K562 (cell line): Measurements from ENCODE around the gene DDC. TPM values are rescaled to one million over a fixed set of nuclear protein-coding genes. Genes with fewer than 3 reads are reported as not detected.

Experiments used
- BRD4 ChIP-seq: fragments of 200-600 bp; sonication (generic); IDR thresholded peaks from 2 replicates; pipeline ENCODE4 v1.6.1; 2017; ENCODE audit warnings: inconsistent platforms
- CXXC5 ChIP-seq: fragments of 250-450 bp; sonication (Bioruptor Pico); IDR thresholded peaks from 2 replicates; pipeline ENCODE4 v1.8.0; 2022; ENCODE audit warnings: inconsistent platforms, mild to moderate bottlenecking, moderate library complexity
- FOSL1 ChIP-seq: fragments of 200-800 bp; sonication (Bioruptor generic); conservative IDR thresholded peaks from 2 replicates; pipeline ENCODE4 v1.6.1; 2016; ENCODE audit warnings: missing genetic modification characterization, missing compliant biosample characterization
- FOXA3 ChIP-seq, 2 experiments: fragments of 450-650 bp in 1 of 2; sonication (generic) in 1 of 2; formaldehyde crosslinking; IDR thresholded peaks in 1 of 2; conservative IDR thresholded peaks in 1 of 2; 2 replicates each; pipeline versions ENCODE4 v1.4.0 to v1.8.0; 2020 to 2022; ENCODE audit warnings: mild to moderate bottlenecking in 2 of 2, missing genetic modification reagents in 1 of 2
- FOXJ2 ChIP-seq: fragments of 200-800 bp; sonication (Bioruptor generic); IDR thresholded peaks from 2 replicates; pipeline ENCODE4 v1.6.1; 2016; ENCODE audit warnings: missing genetic modification characterization, missing compliant biosample characterization
- HES1 ChIP-seq: fragments of 450-650 bp; IDR thresholded peaks from 2 replicates; pipeline ENCODE4 v1.6.1; 2016; ENCODE audit warnings: low read depth, mild to moderate bottlenecking, moderate library complexity
- MAZ ChIP-seq, 2 experiments: fragments of 450-650 bp in 1 of 2; sonication (generic) in 1 of 2; formaldehyde crosslinking; IDR thresholded peaks in 1 of 2; conservative IDR thresholded peaks in 1 of 2; 2 replicates each; pipeline versions ENCODE4 v1.4.0 to v1.5.0; 2020; ENCODE audit warnings: mild to moderate bottlenecking in 1 of 2, missing genetic modification reagents in 1 of 2
- MEF2D ChIP-seq: conservative IDR thresholded peaks from 2 replicates; pipeline ENCODE4 v1.6.1; 2016; ENCODE audit warnings: low read depth, missing genetic modification characterization, missing compliant biosample characterization
- NFE2 ChIP-seq: IDR thresholded peaks from 2 replicates; pipeline ENCODE4 v1.6.1; 2014; ENCODE audit warnings: antibody characterized with exemption, low read depth
- NFIC ChIP-seq: fragments of 450-650 bp; IDR thresholded peaks from 2 replicates; pipeline ENCODE4 v1.6.1; 2017; ENCODE audit warnings: mild to moderate bottlenecking, inconsistent platforms
- SMARCA4 ChIP-seq: fragments of 450-650 bp; IDR thresholded peaks from 2 replicates; pipeline ENCODE4 v1.6.1; 2016
- WHSC1 ChIP-seq: IDR thresholded peaks from one replicate; pipeline ENCODE4 v1.6.1; 2012; ENCODE audit warnings: low read length, control low read depth, inconsistent platforms
- ZC3H8 ChIP-seq: fragments of 450-650 bp; IDR thresholded peaks from 2 replicates; pipeline ENCODE4 v1.6.1; 2017
- ZKSCAN1 ChIP-seq: fragments of 150-350 bp; IDR thresholded peaks from 2 replicates; pipeline ENCODE4 v1.6.1; 2016; ENCODE audit warnings: low read depth, low read length
- ZMIZ1 ChIP-seq, 2 experiments: fragments of 150-350 bp in 1 of 2; IDR thresholded peaks; 2 replicates each; pipeline ENCODE4 v1.6.1; 2012 to 2016; ENCODE audit warnings: low read depth in 2 of 2, low read length in 2 of 2, mild to moderate bottlenecking in 1 of 2, moderate library complexity in 1 of 2
- ZNF586 ChIP-seq: fragments of 450-650 bp; formaldehyde crosslinking; conservative IDR thresholded peaks from 2 replicates; pipeline ENCODE4 v1.4.0; 2020; ENCODE audit warnings: mild to moderate bottlenecking, moderate library complexity
- polyA plus RNA-seq, 8 experiments: library from polyadenylated mRNA; depleted of rRNA in 4 of 8; stranded (reverse) in 5 of 8; unstranded in 3 of 8; fragments of >200 nt; fragmentation: Nextera tagmentation in 2 of 8; fragmentation: Illumina TruSeq in 1 of 8; extraction: Ambion mirVana in 2 of 8; extraction: Trizol in 1 of 8; gene quantifications; 2 replicates each; pipeline versions ENCODE4 v1.2.1 to v1.2.3, GENCODE V29; 2011 to 2014; ENCODE audit warnings: inconsistent platforms in 1 of 8, missing spikeins in 1 of 8
- total RNA-seq, 7 experiments: library from RNA; depleted of rRNA in 6 of 7; stranded (reverse); fragments of >200 nt in 6 of 7; fragmentation: Illumina TruSeq in 2 of 7; extraction: Trizol in 2 of 7; gene quantifications; 2 replicates each; pipeline versions ENCODE4 v1.2.1 to v1.2.3, GENCODE V29; 2011 to 2021; ENCODE audit warnings: low replicate concordance in 1 of 7
- TF ChIP-seq, protein P1 (sequence below), 2 experiments: fragments of 250-450 bp in 1 of 2; fragments of 450-650 bp in 1 of 2; sonication (Bioruptor Pico) in 1 of 2; IDR thresholded peaks; 2 replicates each; pipeline versions ENCODE4 v1.6.1 to v1.8.0; 2016 to 2021; ENCODE audit warnings: mild to moderate bottlenecking in 2 of 2, moderate library complexity in 2 of 2, missing compliant biosample characterization in 1 of 2, missing genetic modification characterization in 1 of 2
- TF ChIP-seq, protein P2 (sequence below), 3 experiments: fragments of 200-800 bp in 1 of 3; fragments of 250-450 bp in 1 of 3; fragments of 450-650 bp in 1 of 3; sonication (Bioruptor Pico) in 1 of 3; sonication (Bioruptor generic) in 1 of 3; formaldehyde crosslinking in 1 of 3; IDR thresholded peaks; 2 replicates each; pipeline versions ENCODE4 v1.6.1 to v1.8.0; 2016 to 2022; ENCODE audit warnings: mild to moderate bottlenecking in 2 of 3, missing genetic modification characterization in 2 of 3, missing compliant biosample characterization in 1 of 3, moderate library complexity in 1 of 3

Gene DDC
- total and polyA plus RNA-seq, 9 of the 15 experiments (the other 6 are each of a cell fraction or from before 2014, with no cell fraction given), result not detected

- peak in 1 of 2 experiments; percentile 91; a peak in 2 of 4 replicates for TF ChIP-seq ZMIZ1 (IDR thresholded peaks at IDR 0.05; ENCODE audit: low read depth in 2 of 2, low read length in 2 of 2)
- TF ChIP-seq ZC3H8, result no peak
- TF ChIP-seq MAZ (CRISPR knock-in tag; conservative IDR thresholded peaks at IDR 0.05 in 1 of 2, IDR thresholded peaks at IDR 0.05 in 1 of 2), result peak in 1 of 2 experiments; percentile 55; a peak in 1 of 4 replicates
- TF ChIP-seq SMARCA4, result peak; percentile 87
- peak; percentile 79 for TF ChIP-seq NFIC
- no peak for TF ChIP-seq BRD4
- no peak for TF ChIP-seq ZNF586 (CRISPR knock-in tag)
- TF ChIP-seq FOSL1 (tag), result peak; percentile 64
- TF ChIP-seq, protein P1, sequence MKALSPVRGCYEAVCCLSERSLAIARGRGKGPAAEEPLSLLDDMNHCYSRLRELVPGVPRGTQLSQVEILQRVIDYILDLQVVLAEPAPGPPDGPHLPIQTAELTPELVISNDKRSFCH (CRISPR knock-in tag; IDR thresholded peaks at IDR 0.05), result no peak
- TF ChIP-seq, protein P1 (tag; IDR thresholded peaks at IDR 0.05), result peak; percentile 78
- TF ChIP-seq, protein P2, sequence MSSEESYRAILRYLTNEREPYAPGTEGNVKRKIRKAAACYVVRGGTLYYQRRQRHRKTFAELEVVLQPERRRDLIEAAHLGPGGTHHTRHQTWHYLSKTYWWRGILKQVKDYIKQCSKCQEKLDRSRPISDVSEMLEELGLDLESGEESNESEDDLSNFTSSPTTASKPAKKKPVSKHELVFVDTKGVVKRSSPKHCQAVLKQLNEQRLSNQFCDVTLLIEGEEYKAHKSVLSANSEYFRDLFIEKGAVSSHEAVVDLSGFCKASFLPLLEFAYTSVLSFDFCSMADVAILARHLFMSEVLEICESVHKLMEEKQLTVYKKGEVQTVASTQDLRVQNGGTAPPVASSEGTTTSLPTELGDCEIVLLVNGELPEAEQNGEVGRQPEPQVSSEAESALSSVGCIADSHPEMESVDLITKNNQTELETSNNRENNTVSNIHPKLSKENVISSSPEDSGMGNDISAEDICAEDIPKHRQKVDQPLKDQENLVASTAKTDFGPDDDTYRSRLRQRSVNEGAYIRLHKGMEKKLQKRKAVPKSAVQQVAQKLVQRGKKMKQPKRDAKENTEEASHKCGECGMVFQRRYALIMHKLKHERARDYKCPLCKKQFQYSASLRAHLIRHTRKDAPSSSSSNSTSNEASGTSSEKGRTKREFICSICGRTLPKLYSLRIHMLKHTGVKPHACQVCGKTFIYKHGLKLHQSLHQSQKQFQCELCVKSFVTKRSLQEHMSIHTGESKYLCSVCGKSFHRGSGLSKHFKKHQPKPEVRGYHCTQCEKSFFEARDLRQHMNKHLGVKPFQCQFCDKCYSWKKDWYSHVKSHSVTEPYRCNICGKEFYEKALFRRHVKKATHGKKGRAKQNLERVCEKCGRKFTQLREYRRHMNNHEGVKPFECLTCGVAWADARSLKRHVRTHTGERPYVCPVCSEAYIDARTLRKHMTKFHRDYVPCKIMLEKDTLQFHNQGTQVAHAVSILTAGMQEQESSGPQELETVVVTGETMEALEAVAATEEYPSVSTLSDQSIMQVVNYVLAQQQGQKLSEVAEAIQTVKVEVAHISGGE (CRISPR knock-in tag; IDR thresholded peaks at IDR 0.05), result peak in 1 of 3 experiments; percentile 70; a peak in 2 of 6 replicates
- TF ChIP-seq NFE2, result peak; percentile 46
- peak; percentile 97 for TF ChIP-seq HES1
- TF ChIP-seq WHSC1, result no peak
- peak; percentile 63 for TF ChIP-seq CXXC5 (CRISPR knock-in tag)
- TF ChIP-seq FOXJ2 (tag), result peak; percentile 89
- no peak for TF ChIP-seq ZKSCAN1
- TF ChIP-seq FOXA3 (CRISPR knock-in tag; conservative IDR thresholded peaks at IDR 0.05 in 1 of 2, IDR thresholded peaks at IDR 0.05 in 1 of 2), result peak in 1 of 2 experiments; percentile 71; a peak in 2 of 4 replicates
- peak; percentile 58; the same call in 1 of the 2 replicates for TF ChIP-seq MEF2D
Measured at GRCh38 chr7:50558294-50559053, 6.7 kb downstream of the DDC start (continued).
